ENCODE data around the gene FBXL12. TPM values are rescaled to one million over a fixed set of nuclear protein-coding genes. Genes with fewer than 3 reads are reported as not detected.

FBXL12 gene
- total RNA-seq, result 26.5 and 28.7 TPM in 2 replicates

DNA sequence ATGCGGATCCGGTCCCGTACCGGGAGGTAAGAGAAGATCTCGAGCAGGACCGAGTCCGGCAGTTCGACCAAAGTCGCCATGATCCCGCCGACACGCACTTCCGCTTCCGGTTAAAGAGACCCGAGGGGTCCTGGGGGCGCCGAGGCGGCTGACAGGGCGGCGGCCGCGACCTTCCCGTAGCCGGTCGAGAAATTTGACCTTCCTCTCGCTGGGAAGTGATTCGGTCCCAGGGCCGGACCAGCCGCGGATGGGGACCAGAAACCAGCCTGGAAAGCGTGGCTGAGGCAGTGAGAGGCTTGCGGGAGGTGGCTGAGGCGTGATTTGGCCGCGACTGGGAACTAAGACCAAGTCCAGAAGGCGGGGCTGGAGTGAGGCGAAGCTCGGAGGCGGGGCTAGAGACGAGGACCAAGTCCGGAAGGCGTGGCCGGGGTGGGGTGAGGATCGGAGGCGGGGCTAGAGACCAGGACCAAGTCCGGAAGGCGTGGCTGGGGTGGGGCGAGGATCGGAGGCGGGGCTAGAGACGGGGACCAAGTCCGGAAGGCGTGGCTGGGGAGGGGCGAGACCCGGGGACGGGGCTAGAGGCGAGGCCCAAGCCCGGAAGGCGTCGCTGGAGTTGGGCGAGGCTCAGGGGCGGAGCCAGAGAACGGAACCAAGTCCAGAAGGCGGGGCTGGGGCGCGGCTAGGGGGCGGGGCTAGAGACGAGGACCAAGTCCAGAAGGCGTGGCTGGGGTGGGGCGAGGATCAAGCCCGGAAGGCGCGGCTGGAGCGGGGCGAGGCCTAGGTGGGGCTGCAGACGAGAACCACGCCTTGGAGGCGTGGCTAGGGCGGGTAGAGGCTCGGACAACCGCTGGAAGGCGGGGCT lies at the start of gene FBXL12:
FBXL12 (minus strand) TSS at position 346 of the 862 bp plus-strand sequence; CDS start at position 80, 266 bp downstream.

DNA sequence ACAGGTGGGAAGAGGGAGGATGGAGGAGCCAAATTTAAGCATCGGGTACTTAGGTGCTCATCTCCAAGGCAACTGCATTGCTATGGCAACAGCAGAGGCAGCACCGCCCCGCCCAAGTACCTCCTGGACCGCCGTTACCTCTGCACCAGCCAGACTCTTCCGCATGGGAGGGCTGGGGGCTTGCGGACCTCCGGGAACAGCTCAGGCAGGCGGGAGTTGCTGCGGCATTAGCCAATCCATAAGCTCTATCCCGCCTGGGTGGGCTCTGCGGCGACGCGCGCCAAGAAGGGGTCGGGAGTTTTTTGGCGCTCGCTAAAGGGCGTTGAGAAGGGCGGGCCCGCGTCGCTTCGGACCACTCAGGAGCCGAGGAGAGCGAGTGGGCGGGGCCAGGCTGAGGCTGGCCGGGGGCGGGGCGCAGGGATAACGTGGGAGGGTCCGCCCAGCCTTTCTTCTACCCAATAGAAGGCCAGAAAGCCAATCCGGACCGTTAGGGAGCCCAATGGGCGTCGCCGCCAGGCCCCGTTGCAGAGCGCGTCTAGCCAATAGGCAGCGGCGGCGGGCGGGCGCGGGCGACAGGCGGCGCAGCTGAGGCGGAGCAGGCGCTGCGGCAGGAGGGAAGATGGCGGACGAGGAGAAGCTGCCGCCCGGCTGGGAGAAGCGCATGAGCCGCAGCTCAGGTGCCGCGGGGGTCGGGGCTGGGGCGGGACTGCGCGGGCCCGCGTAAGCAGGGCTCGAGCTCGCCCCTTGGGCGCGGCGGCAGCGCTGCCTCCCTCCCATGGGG lies 16.0 kb upstream of the FBXL12 start, which contains the start of gene PIN1:
PIN1 (plus strand) TSS at position 593 of the 781 bp plus-strand sequence; CDS start at position 620, 27 bp downstream.

DNA sequence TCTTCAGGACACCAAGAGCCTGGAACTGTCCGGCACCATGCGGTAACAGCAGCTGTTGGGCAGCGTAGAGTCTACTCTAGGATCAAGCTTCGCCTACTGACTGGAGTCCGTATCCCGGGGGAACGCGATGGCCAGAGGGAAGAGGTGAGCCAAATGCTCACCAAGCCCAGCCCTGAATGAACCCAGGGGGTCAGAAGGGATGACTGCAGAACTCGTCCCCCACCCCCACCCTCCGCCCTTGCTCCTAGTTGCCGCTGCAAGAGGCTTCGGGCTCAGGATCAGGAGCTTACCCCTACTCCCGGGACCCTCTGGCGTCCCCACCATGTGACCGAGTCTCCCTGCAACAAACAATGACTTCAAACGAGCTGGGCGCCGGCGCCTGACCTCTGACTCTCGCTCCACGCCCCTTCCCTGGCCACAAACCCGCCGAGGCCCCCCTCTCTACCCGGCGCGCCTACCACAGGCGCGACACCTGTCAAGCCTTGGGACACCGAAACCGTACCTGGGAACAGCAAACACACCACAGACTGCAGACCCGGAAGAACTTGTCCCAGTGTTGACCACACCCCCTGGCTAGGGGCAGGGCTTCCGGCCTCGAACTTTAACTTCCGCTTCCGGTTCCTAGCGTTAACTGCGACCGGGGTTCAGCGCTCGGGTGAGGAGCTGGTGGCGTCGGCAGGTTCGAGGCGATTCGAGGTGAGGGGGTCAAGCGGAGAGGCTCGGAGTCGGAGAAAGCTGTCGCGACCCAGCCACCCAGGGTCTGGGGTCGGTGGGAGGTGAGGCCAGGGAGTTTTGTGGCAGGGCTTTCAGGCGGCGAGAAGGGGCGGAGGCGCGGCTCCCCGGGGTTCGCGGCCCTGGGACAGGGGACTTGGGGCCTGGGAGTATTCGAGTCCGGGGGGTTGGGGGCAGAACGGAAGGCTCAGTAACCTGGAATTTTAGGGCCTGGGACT lies 8.7 kb upstream of the FBXL12 start, which contains the start of gene UBL5:
UBL5 (plus strand) TSS at position 630 of the 950 bp plus-strand sequence. CDS start 420 bp downstream, outside the sequence.

DNA sequence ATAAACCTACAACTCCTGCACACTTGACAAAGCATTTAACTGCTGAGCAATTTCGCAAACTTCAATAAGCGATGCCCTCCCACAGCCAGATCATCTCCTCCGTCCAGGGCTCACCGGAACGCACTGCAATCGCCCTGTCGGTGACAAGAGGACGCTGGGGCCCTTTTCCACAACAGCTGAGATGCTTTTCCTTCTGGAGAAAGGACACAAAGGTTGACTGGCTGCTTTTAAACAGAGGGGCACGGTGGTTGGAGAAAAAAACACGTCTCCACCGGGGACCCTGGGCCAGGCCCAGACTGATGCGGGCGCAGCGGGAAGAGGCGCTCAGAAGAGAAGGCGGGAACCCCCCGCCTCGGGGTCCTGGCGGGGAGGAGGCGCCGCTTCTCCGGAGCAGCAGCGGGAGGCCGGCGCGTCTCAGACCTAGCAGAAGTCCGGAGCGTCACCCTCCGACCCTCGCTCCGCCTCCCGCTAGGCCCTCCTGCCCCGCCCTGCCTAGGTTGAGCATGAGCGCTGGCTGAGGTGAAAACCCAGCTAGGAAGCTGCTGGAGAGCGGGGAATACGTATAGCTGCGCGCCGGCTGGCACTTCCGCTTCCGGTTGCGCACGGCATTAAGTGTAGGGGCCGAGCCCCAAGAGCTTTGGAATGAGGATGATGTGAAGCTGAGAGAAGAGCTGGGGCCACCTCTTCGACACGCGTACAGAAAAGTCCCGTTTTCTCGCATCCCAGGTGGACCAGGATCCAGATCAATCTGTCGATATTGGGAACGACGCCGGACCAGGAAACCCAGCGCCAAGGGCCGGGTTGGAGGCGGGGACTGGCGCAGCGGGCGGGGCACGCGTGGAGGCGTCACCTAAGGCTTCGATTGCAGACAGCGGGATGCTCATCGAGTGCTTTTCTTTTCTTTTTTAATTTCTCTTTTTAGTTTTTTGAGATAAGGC lies 50.4 kb downstream of the FBXL12 start, which contains the start of gene ZNF846:
ZNF846 (minus strand) TSS at position 564 of the 938 bp plus-strand sequence. CDS start 3,788 bp downstream, outside the sequence.

Other genes starting within 250 kb of the FBXL12 start
- 11.9 and 19.8 TPM in 2 replicates for gene ZNF121, start 234.6 kb downstream of the FBXL12 start, total RNA-seq
- 14.4 and 18.2 TPM in 2 replicates for gene ZNF561, start 197.8 kb downstream of the FBXL12 start, total RNA-seq
- gene ZNF562, start 144.0 kb downstream of the FBXL12 start, total RNA-seq, result 9.4 and 21.6 TPM in 2 replicates
- 9.5 and 10.0 TPM in 2 replicates for gene ZNF846, start 50.3 kb downstream of the FBXL12 start, total RNA-seq
- 339 and 624 TPM in 2 replicates for gene UBL5, start 8.8 kb upstream of the FBXL12 start, total RNA-seq
- gene PIN1, start 16.2 kb upstream of the FBXL12 start, total RNA-seq, result 89.6 and 110 TPM in 2 replicates
- 9.3 and 11.3 TPM in 2 replicates for gene OLFM2, start 117.4 kb upstream of the FBXL12 start, total RNA-seq
- gene COL5A3, start 191.4 kb upstream of the FBXL12 start, total RNA-seq, result 31.9 and 41.2 TPM in 2 replicates
- gene RDH8, start 194.4 kb upstream of the FBXL12 start, total RNA-seq, result not detected in 2 replicates